ENCODE data around the gene RELCH. TPM values are rescaled to one million over a fixed set of nuclear protein-coding genes. Genes with fewer than 3 reads are reported as not detected.

Gene RELCH
- total RNA-seq, 1 donor from 2014 or later, result 33.6 TPM

- no peaks in the 10 kb centered on the region for H3K9me3 Mint-ChIP-seq
- no peak overlapping the region for H3K4me3 Mint-ChIP-seq
- H3K4me1 Mint-ChIP-seq, result no peaks in the 10 kb centered on the region
- no peak for DNase-seq (ENCODE audit: low spot score in 2 of 2, unreplicated experiment in 2 of 2)
- no peak overlapping the region for H3K27ac Mint-ChIP-seq
- no peaks in the 10 kb centered on the region for H3K27me3 Mint-ChIP-seq (ENCODE audit: low read depth)
- peaks cover 32% of the 10 kb centered on the region for H3K36me3 Mint-ChIP-seq
- no peak for TF ChIP-seq CTCF (IDR thresholded peaks at IDR 0.05; ENCODE audit: unreplicated experiment)
Measured at GRCh38 chr18:62258616-62259015, 71.6 kb downstream of the RELCH start.

- Mint-ChIP-seq H3K4me3 (no peak overlapping the region), H3K27ac (no peak overlapping the region), H3K36me3 (peaks cover 32% of the 10 kb centered on the region), H3K9me3 (no peaks in the 10 kb centered on the region), H3K4me1 (no peaks in the 10 kb centered on the region), H3K27me3 (ENCODE audit: low read depth) (no peaks in the 10 kb centered on the region)
- no peak for DNase-seq (ENCODE audit: low spot score in 2 of 2, unreplicated experiment in 2 of 2)
- no peak for TF ChIP-seq CTCF (IDR thresholded peaks at IDR 0.05; ENCODE audit: unreplicated experiment)
Measured at GRCh38 chr18:62262061-62262460, 75.0 kb downstream of the RELCH start.

DNA sequence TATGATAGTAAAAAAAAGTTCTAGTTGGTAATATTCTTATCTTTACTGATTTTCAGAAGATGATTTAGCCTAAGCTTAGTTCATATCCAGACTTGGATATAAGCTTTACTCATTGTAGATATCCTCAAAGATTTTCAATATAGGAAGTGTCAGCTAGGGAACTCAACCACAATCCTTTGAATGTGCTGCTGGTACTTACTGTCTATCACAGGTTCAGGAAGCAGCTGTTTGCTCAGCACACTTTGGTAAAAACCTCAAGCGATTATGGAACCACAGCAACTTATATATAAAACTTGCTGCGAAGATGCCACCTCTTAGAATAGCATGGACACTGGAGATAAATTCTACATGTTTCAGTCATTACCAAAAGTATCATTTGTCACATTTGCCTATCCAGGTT lies 77.9 kb downstream of the RELCH start:
- Mint-ChIP-seq H3K4me1 (no peaks in the 10 kb centered on the region), H3K4me3 (no peak overlapping the region), H3K27ac (no peak overlapping the region), H3K9me3 (no peaks in the 10 kb centered on the region), H3K36me3 (peaks cover 20% of the 10 kb centered on the region), H3K27me3 (ENCODE audit: low read depth) (no peaks in the 10 kb centered on the region)
- DNase-seq (ENCODE audit: low spot score in 2 of 2, unreplicated experiment in 2 of 2), result no peak
- TF ChIP-seq CTCF (IDR thresholded peaks at IDR 0.05; ENCODE audit: unreplicated experiment), result no peak

DNA sequence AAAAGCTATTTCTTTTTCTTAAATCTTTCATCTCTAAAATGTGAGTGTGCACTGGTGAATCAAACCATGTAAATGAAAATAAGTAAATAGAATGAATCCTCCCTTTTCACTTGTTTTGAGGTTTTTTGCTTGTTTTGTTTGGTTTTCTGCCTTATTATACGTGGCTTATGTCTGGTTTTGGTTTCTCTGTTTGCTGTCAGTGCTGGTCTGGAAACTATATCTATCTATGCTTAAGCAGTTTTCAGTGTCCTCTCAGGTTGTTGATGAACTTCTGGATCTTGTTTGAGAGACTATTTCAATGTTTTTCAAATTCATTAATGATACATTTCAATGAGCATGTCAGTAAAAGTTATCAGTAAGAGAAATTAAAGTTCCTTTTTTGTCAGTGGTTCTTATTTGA lies 90.0 kb downstream of the RELCH start:
- Mint-ChIP-seq H3K4me3 (no peak overlapping the region), H3K27me3 (ENCODE audit: low read depth) (no peaks in the 10 kb centered on the region), H3K4me1 (peaks cover 4% of the 10 kb centered on the region), H3K27ac (no peak overlapping the region), H3K9me3 (no peaks in the 10 kb centered on the region), H3K36me3 (peaks cover 3% of the 10 kb centered on the region)
- no peak for TF ChIP-seq CTCF (IDR thresholded peaks at IDR 0.05; ENCODE audit: unreplicated experiment)
- DNase-seq (ENCODE audit: low spot score in 2 of 2, unreplicated experiment in 2 of 2), result no peak

DNA sequence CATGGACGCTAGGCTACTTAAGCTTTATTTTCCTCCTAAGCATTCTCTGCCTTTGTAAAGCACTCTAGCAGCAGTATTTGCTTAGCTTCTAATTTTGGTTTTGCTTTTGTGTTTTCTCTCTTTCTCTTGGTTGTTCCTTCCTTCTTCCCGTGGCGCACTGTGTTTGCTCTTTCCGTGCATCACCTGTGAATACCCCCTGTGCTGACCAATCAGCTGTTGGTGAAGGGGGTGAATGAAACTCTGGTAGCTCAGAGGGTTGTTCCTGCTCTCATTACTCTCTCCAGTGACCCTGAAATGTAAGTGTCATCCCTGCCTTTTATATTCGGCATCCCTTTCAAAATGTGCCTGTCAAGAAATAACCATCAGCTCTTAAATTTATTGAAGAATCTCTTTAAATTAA lies 92.5 kb downstream of the RELCH start:
- H3K4me3 Mint-ChIP-seq, result no peak overlapping the region
- H3K9me3 Mint-ChIP-seq, result no peaks in the 10 kb centered on the region
- DNase-seq (ENCODE audit: low spot score in 2 of 2, unreplicated experiment in 2 of 2), result no peak
- peaks cover 13% of the 10 kb centered on the region for H3K36me3 Mint-ChIP-seq
- H3K27ac Mint-ChIP-seq, result no peak overlapping the region
- TF ChIP-seq CTCF (IDR thresholded peaks at IDR 0.05; ENCODE audit: unreplicated experiment), result no peak
- peaks cover 4% of the 10 kb centered on the region for H3K4me1 Mint-ChIP-seq
- no peaks in the 10 kb centered on the region for H3K27me3 Mint-ChIP-seq (ENCODE audit: low read depth)

DNA sequence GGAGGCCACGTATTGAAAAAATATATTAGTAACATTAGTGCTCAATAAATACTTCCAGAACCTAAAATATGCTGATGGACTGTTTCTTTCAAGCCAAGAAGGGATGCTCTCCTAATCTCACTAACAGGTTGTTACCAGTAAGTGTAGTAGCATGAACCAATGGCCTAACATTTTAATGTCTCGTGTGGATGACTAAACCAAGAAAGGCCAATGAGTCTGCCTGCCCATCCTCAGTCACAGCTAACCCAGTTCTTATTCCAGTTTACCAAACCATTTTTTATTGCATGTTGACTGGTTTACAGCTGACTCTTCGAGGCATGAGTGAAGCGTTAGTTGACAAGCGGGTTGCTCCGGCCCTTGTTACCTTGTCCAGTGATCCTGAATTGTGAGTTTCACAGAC lies 93.0 kb downstream of the RELCH start:
- H3K36me3 Mint-ChIP-seq, result peaks cover 17% of the 10 kb centered on the region
- no peaks in the 10 kb centered on the region for H3K27me3 Mint-ChIP-seq (ENCODE audit: low read depth)
- DNase-seq (ENCODE audit: low spot score in 2 of 2, unreplicated experiment in 2 of 2), result no peak
- no peaks in the 10 kb centered on the region for H3K9me3 Mint-ChIP-seq
- H3K4me3 Mint-ChIP-seq, result no peak overlapping the region
- no peak for TF ChIP-seq CTCF (IDR thresholded peaks at IDR 0.05; ENCODE audit: unreplicated experiment)
- H3K4me1 Mint-ChIP-seq, result peaks cover 4% of the 10 kb centered on the region
- no peak overlapping the region for H3K27ac Mint-ChIP-seq
